ENCODE data around the gene LGALS9. TPM values are rescaled to one million over a fixed set of nuclear protein-coding genes. Genes with fewer than 3 reads are reported as not detected.

LGALS9 gene
- total RNA-seq, 1 donor from 2014 or later: 200 TPM

DNA sequence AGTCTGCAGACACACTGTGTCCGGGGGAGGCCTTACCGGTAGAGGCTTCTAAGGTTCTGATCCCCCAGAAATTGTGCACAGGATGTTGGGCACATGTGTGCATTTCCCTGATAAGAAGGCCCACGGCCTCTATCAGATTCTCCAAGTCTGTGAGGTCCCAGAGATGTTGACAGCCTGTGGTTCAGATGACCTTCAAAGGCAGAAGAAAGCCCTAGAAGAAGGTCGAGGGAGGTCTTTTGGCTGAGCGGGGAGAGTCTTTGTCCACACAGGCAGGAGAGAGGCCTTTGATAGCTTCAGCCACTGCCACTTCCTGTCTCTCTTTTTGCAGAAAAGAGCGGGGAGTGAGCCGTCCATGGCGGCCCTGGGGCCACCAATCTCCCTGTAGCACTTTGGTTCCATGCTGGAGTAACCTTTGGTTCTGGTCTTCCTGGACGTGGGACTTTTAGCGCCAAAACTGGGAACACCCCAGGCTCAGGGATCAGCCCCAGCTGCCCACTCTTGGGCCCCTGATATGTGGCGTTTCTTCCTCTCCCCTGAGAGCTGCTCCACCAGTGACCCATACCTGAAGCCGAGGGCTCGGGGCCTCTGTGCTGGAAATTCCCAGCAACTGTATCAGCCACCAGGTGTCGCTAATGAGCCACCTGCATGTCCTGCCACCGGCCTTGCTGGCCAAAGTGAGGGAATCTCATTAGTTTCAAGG is 28.1 kb upstream of the LGALS9 start:
- DNase-seq (ENCODE audit: extremely low read depth, low read depth, low spot score): no peak

DNA sequence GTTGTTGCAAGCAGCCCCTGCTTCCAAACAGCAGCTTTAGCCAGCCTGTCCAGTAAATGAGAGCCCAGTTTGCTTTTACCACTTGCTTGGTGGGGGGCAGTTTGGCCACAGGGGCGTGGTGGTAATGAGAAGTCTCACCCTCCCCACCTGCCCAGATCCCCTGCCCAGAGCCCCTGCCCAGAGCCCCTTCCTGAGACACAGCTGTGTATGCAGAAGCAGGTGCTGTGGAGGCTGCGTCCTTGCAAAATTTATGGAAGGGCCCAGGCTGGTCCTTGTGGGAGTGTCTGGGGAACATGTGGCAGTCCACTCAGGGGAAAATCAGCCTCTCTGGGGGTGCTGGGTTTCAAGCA is 27.6 kb upstream of the LGALS9 start:
- DNase-seq (ENCODE audit: extremely low read depth, low read depth, low spot score): no peak

- DNase-seq (ENCODE audit: extremely low read depth, low read depth, low spot score): no peak
Measured at GRCh38 chr17:27603880-27604794, 26.9 kb upstream of the LGALS9 start.

DNA sequence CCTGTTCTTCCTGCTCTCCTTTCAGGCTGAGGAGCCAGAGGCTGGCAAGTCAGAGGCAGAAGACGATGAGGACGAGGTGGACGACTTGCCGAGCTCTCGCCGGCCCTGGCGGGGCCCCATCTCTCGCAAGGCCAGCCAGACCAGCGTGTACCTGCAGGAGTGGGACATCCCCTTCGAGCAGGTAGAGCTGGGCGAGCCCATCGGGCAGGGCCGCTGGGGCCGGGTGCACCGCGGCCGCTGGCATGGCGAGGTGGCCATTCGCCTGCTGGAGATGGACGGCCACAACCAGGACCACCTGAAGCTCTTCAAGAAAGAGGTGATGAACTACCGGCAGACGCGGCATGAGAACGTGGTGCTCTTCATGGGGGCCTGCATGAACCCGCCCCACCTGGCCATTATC is 25.6 kb upstream of the LGALS9 start:
- no peak for DNase-seq (ENCODE audit: extremely low read depth, low read depth, low spot score)

DNA sequence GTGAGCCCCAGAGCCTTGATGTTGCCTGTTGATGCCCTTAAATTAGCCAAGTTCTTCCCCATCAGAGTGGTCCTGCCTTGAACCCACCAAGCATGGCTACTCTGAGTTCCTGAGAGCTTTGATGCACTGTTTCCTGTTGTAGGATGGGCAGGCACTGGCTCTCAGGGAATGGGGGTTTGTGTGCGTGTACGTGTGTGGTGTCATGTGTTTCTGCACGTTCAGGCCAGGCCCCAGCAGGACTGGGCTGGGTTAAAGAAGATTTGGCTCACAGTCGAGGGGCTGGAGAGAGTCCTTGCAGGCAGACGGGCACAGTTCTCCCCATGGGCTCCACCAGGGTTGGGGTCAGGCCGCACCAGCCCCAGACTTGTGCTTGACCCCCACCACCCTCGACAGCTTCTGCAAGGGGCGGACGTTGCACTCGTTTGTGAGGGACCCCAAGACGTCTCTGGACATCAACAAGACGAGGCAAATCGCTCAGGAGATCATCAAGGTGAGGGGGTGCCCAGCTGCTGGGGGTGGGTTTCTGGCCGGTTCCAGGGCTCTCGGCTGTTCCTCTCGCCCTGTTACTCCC is 23.4 kb upstream of the LGALS9 start:
- no peak for DNase-seq (ENCODE audit: extremely low read depth, low read depth, low spot score)

GRCh38 chr17:27608328-27609230 is 22.4 kb upstream of the LGALS9 start:
- DNase-seq (ENCODE audit: extremely low read depth, low read depth, low spot score): no peak

DNA sequence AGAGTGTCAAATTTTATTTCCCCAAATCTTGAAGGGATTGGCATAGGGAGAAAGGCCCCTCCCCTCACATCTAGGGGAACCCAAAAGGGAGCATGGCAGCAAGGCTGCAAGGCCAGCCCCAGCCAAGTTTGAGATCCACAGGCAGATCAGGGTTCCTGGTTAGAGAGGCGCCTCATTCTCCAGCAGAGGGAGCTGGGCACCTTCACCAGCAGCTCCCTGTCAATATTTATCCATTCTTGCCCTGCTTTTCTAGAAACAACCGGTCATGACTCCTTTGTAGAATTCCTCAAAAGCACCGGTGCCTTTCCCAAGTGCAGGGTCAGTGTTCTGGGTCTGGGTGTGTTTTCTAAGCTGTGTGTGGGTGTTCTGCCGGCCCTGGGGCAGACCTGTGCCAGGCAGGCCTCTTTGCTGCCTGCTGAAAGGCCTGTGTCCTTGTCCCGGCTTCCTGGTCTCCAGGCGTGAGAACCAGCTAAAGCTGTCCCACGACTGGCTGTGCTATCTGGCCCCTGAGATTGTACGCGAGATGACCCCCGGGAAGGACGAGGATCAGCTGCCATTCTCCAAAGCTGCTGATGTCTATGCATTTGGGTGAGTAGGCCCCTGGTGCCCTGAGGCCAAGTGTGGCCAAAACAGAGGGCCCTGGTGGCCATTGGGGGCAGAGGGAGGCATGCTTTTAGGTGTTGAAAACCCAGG is 21.2 kb upstream of the LGALS9 start:
- no peak for DNase-seq (ENCODE audit: extremely low read depth, low read depth, low spot score)

GRCh38 chr17:27610304-27610677 is 20.7 kb upstream of the LGALS9 start:
- no peak for DNase-seq (ENCODE audit: extremely low read depth, low read depth, low spot score)

DNA sequence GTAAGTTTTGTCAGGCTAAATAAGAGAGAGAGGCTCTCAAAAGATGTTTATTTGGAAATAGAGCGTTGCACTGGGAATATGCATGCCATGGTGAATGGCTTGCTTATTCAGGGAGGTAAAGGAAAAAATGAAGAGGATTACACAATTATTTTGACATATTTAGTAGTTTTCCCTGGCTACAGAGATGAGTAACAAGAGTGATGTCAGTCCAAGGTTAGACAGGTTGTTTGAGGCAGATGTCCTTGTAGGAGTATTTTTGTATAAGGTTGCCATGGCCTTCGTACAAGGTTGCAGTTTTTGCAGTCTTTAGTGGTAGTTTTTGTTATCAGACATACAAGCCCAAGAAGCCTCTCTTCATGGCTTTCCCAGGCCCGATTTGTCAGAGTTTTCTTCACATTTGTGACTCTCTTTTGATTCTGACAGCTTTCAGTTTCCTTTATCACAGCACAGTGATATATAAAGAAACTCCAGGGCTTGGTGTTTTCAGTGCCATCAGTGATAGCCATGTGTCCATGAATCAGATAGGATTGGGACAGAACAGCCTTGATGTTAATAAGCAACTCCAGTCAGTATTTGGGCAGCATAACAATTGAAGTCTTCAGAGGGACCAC is 18.7 kb upstream of the LGALS9 start:
- no peak for DNase-seq (ENCODE audit: extremely low read depth, low read depth, low spot score)

DNA sequence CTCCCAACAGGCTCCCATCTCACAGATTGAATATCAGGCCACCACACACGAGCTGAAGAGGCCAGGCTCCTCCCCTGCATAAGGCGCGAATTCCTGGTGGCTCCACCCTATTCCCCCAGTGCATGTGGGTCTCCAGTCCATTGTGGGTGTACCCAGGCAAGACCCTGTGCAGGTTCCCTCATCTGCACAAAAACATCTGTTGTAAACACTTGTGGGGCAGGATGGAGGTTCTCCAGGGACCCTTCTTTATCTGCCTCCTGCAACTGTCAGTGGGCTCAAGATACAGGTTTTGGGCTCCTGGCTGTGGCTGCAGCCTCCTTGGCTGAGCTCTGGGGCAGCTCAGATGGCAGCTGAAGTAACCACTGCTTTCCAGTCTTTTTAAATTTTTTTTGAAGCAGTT is 17.6 kb upstream of the LGALS9 start:
- no peak for DNase-seq (ENCODE audit: extremely low read depth, low read depth, low spot score)

DNA sequence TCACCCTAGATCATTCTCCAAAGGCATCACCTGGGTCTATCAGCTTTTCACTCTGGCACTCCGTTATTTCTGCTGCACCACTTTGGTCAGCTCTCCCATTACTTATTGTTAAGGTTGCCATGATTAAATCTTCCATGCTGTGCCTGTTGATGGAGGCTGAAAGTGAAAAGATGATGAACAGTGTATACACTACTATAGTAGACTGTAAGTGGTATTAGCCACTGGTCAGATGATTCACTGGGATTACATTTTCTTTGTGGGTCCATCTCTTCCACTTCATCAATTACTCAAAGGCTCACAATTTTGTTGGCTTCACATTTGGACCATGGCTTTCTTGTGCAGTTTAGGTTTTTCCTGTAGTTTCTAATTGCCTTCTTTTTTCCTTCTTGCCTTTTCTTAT is 15.9 kb upstream of the LGALS9 start:
- no peak for DNase-seq (ENCODE audit: extremely low read depth, low read depth, low spot score)

DNA sequence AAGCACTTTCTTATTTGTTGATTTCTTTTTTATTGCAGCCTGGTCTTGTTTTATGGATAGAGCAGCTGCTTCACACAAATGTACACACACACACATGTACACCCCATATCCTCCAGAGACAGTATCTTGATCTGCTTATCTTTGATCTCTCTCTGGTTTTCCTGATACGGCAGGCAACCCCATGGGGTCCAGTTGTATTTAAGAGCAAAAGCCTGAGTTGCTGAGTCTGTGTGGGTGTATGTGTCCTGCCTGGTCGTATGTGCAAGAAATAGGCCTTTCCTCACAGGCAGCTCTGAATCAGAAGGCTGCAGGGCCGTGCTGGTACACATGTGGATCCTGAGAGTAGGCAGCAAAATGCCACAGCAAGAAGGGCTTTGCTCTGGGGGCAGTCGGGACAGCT is 14.6 kb upstream of the LGALS9 start:
- no peak for DNase-seq (ENCODE audit: extremely low read depth, low read depth, low spot score)

DNA sequence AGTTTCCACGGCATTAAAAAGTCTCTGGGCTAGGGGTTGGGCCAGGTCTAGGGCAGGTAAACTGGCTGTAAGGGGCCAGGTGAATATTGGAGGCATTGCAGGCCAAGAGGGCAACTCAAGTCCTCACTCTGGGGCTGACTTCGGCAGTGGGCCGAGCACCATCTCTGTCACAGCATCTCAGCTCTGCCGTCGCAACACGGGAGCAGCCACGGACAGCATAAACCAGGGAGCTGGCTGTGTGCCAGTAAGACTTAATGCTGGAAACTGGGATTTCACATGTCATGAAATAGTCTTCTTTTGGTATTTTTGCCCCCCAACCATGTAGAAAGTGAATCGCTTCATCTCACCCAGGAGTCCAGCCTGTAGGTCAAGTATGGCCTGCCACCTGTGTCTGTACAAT is 12.6 kb upstream of the LGALS9 start:
- DNase-seq (ENCODE audit: extremely low read depth, low read depth, low spot score): no peak

- no peak for DNase-seq (ENCODE audit: extremely low read depth, low read depth, low spot score)
Measured at GRCh38 chr17:27620721-27621120, 10.3 kb upstream of the LGALS9 start.

DNA sequence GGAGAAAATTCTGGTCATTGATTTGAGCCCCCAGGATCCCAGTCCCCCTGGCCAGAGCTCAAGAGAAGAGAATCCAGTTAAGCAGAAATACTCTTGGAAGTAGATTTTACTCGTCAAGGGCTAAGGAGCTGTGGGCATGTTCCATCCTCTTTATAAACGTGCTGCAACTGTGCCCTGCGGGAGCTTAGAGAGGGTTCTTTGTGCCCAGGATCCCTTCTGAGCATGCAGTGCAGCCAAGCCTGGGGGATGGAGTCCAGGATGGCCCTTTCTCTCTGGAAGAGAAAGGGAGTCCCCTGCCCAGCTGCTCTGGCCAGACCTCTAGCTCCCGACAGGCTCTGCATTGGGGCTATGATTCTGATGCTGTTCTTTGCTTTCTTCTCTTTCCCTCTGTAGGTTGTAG is 9.5 kb upstream of the LGALS9 start:
- no peak for DNase-seq (ENCODE audit: extremely low read depth, low read depth, low spot score)

DNA sequence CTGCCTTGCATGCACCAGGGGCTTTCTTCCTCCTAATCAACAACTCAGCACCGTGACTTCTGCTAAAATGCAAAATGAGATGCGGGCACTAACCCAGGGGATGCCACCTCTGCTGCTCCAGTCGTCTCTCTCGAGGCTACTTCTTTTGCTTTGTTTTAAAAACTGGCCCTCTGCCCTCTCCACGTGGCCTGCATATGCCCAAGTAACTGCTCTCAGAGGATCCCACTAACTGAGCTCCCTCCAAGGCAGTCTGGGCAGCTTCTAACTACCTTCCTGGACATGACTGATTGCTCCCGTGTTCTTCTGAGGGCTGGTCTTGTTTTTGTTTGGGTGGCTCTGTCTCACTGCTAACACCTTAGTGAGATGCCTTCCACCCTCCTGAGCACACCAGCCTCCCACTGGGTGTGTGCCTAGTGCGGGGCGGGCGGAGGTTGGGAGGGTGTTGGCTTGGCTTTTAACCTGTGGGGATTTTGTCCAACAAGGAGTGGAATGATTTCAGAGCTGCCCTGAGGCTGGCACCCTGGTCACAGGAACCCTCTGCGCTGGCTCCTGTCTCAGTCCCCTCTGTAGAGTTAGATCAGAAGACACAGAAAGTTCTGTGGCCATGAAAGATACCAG is 8.9 kb upstream of the LGALS9 start:
- no peak for DNase-seq (ENCODE audit: extremely low read depth, low read depth, low spot score)

DNA sequence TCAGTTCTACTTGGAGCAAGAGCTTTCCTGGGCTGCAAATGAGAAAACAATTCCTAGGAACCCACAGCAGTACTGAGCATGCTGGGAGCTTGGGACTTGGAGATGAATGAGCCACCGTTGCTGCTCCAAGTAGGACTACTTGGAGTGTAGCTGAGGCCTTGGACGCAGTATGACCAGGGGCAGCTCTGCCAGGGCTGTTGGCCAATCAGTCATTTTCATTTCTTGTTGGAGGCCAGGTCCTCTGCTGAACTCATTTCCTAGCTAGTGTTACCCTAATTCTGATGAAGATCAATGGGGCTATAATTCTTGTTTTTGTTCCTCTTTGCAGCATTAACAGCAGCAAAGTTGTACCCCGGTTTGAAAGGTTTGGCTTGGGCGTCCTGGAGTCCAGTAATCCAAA is 8.0 kb upstream of the LGALS9 start:
- DNase-seq (ENCODE audit: extremely low read depth, low read depth, low spot score): no peak

DNA sequence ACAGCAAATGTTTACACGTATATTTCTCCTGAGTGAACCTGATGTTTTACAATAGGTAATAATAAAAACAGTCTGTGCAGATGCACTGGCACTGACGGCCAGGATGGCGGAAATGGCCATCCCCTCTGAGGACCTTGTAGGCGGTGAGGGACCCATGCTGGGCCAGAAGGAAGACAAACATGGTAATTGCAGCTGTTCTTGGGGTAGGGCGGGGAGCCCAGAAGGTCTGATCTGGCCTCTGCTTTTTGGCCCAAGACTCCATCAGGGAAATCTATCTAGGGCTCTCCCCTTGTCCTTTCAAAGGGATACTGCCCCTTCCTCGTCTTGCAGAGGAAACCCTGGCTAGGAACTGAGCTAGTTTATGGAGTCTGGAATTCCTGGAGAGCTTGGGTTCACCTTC is 7.4 kb upstream of the LGALS9 start:
- no peak for DNase-seq (ENCODE audit: extremely low read depth, low read depth, low spot score)

GRCh38 chr17:27624539-27624938 is 6.4 kb upstream of the LGALS9 start:
- no peak for DNase-seq (ENCODE audit: extremely low read depth, low read depth, low spot score)

DNA sequence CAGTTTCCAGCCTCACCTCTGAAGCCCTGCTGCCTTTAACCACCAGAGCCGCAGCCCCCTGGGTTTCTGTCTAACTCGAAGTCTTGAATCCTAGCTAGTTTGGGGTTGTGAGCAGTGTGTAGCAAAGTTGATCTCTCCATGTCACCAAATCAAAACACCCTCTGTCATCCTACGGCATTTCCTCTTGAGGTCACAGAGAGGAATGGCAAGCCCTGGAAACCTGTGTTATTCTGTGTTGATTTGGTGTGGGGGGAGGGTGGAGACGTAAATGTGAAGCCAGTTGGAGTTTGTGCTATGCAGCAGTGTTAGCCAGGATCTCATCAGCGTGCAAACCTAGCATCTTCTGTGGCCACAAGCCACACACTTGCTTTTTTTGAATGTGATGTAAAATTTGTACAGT is 5.1 kb upstream of the LGALS9 start:
- DNase-seq (ENCODE audit: extremely low read depth, low read depth, low spot score): no peak

All from glomerular endothelial cell (primary cell).